ENCODE measurements around the gene CFAP161. TPM values are rescaled to one million over a fixed set of nuclear protein-coding genes. Genes with fewer than 3 reads are reported as not detected.

CFAP161 gene
- total RNA-seq, 1 experiment from 2014 or later, result 2.7 TPM

- H3K4me3 ChIP-seq (ENCODE audit: low read depth in 2 of 2, low read length in 2 of 2), result no peak overlapping the region
- DNase-seq (ENCODE audit: low read depth, low spot score) (no peak), ATAC-seq (no peak)
- peaks cover 2% of the 10 kb centered on the region for H3K4me1 ChIP-seq (ENCODE audit: control insufficient read depth, insufficient read depth, low read length)
- in situ Hi-C loops (cut with HindIII; ENCODE audit: low pct_unique_long_range_greater_than_20kb, low sequenced_read_pairs), result no loop called here
- no peak overlapping the region for H3K27ac ChIP-seq (ENCODE audit: low read length)
- TF ChIP-seq TCF7L2 (IDR thresholded peaks at IDR 0.05; ENCODE audit: low read depth, low read length), result no peak
- TF ChIP-seq CTCF (IDR thresholded peaks at IDR 0.05), result no peak
- no peak for TF ChIP-seq SIN3A (IDR thresholded peaks at IDR 0.05; ENCODE audit: borderline replicate concordance, insufficient read depth, low read depth, low read length)
- TF ChIP-seq REST (IDR thresholded peaks at IDR 0.05; ENCODE audit: insufficient read depth in 1 of 2, low read depth in 2 of 2, low read length in 1 of 2), result no peak
- no peak for TF ChIP-seq POLR2AphosphoS5 (IDR thresholded peaks at IDR 0.05; ENCODE audit: low read depth, low read length)
- ChIA-PET CTCF (no interaction called here), POLR2A (no interaction called here)
- intact Hi-C loops (cut with micrococcal nuclease; ENCODE audit: unreplicated experiment), result no loop called here
- no TSS peak for BruUV-seq (replicated peaks)
- H3K9me3 ChIP-seq (ENCODE audit: control insufficient read depth, insufficient read depth, low read depth, low read length), result no peaks in the 10 kb centered on the region
- H3K27me3 ChIP-seq (ENCODE audit: control insufficient read depth, insufficient read depth, low read length), result no peaks in the 10 kb centered on the region
- no peaks in the 10 kb centered on the region for H3K36me3 ChIP-seq (ENCODE audit: control insufficient read depth, insufficient read depth, low read length)
Observed at GRCh38 chr15:81087066-81087465, 47.0 kb upstream of the CFAP161 start.

- DNase-seq (ENCODE audit: low read depth, low spot score), result no peak
- H3K9me3 ChIP-seq (ENCODE audit: control insufficient read depth, insufficient read depth, low read depth, low read length), result no peaks in the 10 kb centered on the region
- no peak overlapping the region for H3K4me3 ChIP-seq (ENCODE audit: low read depth in 2 of 2, low read length in 2 of 2)
- ChIA-PET POLR2A (no interaction called here), CTCF (no interaction called here)
- no peaks in the 10 kb centered on the region for H3K36me3 ChIP-seq (ENCODE audit: control insufficient read depth, insufficient read depth, low read length)
- in situ Hi-C loops (cut with HindIII; ENCODE audit: low pct_unique_long_range_greater_than_20kb, low sequenced_read_pairs) (no loop called here), intact Hi-C loops (cut with micrococcal nuclease; ENCODE audit: unreplicated experiment) (no loop called here)
- no TSS peak for BruUV-seq (replicated peaks)
- peaks cover 8% of the 10 kb centered on the region for H3K4me1 ChIP-seq (ENCODE audit: control insufficient read depth, insufficient read depth, low read length)
- no peak for ATAC-seq
- H3K27ac ChIP-seq (ENCODE audit: low read length), result no peak overlapping the region
- TF ChIP-seq POLR2AphosphoS5 (IDR thresholded peaks at IDR 0.05; ENCODE audit: low read depth, low read length) (no peak), SIN3A (IDR thresholded peaks at IDR 0.05; ENCODE audit: borderline replicate concordance, insufficient read depth, low read depth, low read length) (no peak), TCF7L2 (IDR thresholded peaks at IDR 0.05; ENCODE audit: low read depth, low read length) (no peak), CTCF (IDR thresholded peaks at IDR 0.05) (no peak), REST (IDR thresholded peaks at IDR 0.05; ENCODE audit: insufficient read depth in 1 of 2, low read depth in 2 of 2, low read length in 1 of 2) (no peak)
- H3K27me3 ChIP-seq (ENCODE audit: control insufficient read depth, insufficient read depth, low read length), result no peaks in the 10 kb centered on the region
Observed at GRCh38 chr15:81087694-81088093, 46.4 kb upstream of the CFAP161 start.
